Left ventricle myocardium inferior (tissue), 1 donor: ENCODE results near the gene MRPL40. TPM values are rescaled to one million over a fixed set of nuclear protein-coding genes. Genes with fewer than 3 reads are reported as not detected.
"Not testable (repeated sequence)": the region's sequence is repeated elsewhere in the genome, so short reads cannot be mapped to it uniquely, and the experiment has no call there.

Experiments used
- DNase-seq: peaks from one replicate; pipeline ENCODE4 v3.0.0-alpha.2; 2020
- H3K27ac ChIP-seq: fragments of 200-600 bp; replicated peaks from 2 replicates; pipeline ENCODE4 v1.8.0; 2021
- H3K27me3 ChIP-seq: fragments of 200-600 bp; 2 replicates; pipeline ENCODE4 v1.8.0; 2021; ENCODE audit warnings: low read depth
- H3K36me3 ChIP-seq: fragments of 200-600 bp; 2 replicates; pipeline ENCODE4 v1.8.0; 2021
- H3K4me1 ChIP-seq: fragments of 200-600 bp; 2 replicates; pipeline ENCODE4 v1.8.0; 2021
- H3K4me3 ChIP-seq: fragments of 200-600 bp; 2 replicates; pipeline ENCODE4 v1.8.0; 2021; ENCODE audit warnings: mild to moderate bottlenecking, moderate library complexity
- H3K9me3 ChIP-seq: fragments of 200-600 bp; replicated peaks from 2 replicates; pipeline ENCODE4 v1.8.0; 2021
- CTCF ChIP-seq: fragments of 200-600 bp; IDR thresholded peaks from 2 replicates; pipeline ENCODE4 v1.8.0; 2021; ENCODE audit warnings: antibody characterized with exemption, mild to moderate bottlenecking, borderline replicate concordance
- intact Hi-C: fragments of 100-400 bp; cut with micrococcal nuclease; formaldehyde crosslinking; loops from one replicate; pipeline ENCODE4 v1.11.0; 2022
- total RNA-seq: library from RNA; stranded (reverse); fragmentation: NEBNext Ultra II Directional; extraction: Animal tissue kit (Norgen Biotek cat#: 25700); gene quantifications from one replicate; pipeline ENCODE4 v1.2.1, GENCODE V29; 2021
- donor health status: DM: no; HTN: yes; CAD: no; lungs with severe emphysema.

MRPL40 gene
- total RNA-seq, 1 donor from 2014 or later: 57.2 TPM

- Histone ChIP-seq H3K9me3 (no peaks in the 10 kb centered on the region), H3K27ac (no peak overlapping the region), H3K4me1 (peaks cover 55% of the 10 kb centered on the region), H3K36me3 (peaks cover 27% of the 10 kb centered on the region), H3K4me3 (no peak overlapping the region), H3K27me3 (no peaks in the 10 kb centered on the region)
- intact Hi-C loops: no loop called here
- DNase-seq: no peak
- TF ChIP-seq CTCF: no peak
Measured at GRCh38 chr22:19434401-19434800, 2.1 kb downstream of the MRPL40 start.

- Histone ChIP-seq H3K9me3 (no peaks in the 10 kb centered on the region), H3K4me3 (no peak overlapping the region), H3K27ac (no peak overlapping the region), H3K27me3 (no peaks in the 10 kb centered on the region), H3K4me1 (peaks cover 55% of the 10 kb centered on the region), H3K36me3 (peaks cover 27% of the 10 kb centered on the region)
- intact Hi-C loops: no loop called here
- DNase-seq: no peak
- no peak for TF ChIP-seq CTCF
Measured at GRCh38 chr22:19434829-19435580, 2.7 kb downstream of the MRPL40 start.

- H3K9me3 ChIP-seq, intact Hi-C loops, H3K27ac ChIP-seq, DNase-seq, H3K4me3 ChIP-seq, H3K27me3 ChIP-seq: not testable (repeated sequence)
- Histone ChIP-seq H3K4me1 (peaks cover 52% of the 10 kb centered on the region), H3K36me3 (peaks cover 27% of the 10 kb centered on the region)
Measured at GRCh38 chr22:19436444-19437161, 4.3 kb downstream of the MRPL40 start.

- no peak overlapping the region for H3K4me3 ChIP-seq
- H3K27ac ChIP-seq: no peak overlapping the region
- DNase-seq: no peak
- TF ChIP-seq CTCF: no peak
- H3K27me3 ChIP-seq: no peaks in the 10 kb centered on the region
- peaks cover 27% of the 10 kb centered on the region for H3K36me3 ChIP-seq
- H3K4me1 ChIP-seq: peaks cover 53% of the 10 kb centered on the region
- no peaks in the 10 kb centered on the region for H3K9me3 ChIP-seq
- intact Hi-C loops: no loop called here
Measured at GRCh38 chr22:19438298-19438697, 6.0 kb downstream of the MRPL40 start.

GRCh38 chr22:19440411-19441195, 8.3 kb downstream of the MRPL40 start:
- no peak for DNase-seq
- peaks cover 58% of the 10 kb centered on the region for H3K4me1 ChIP-seq
- no peak overlapping the region for H3K27ac ChIP-seq
- peaks cover 26% of the 10 kb centered on the region for H3K36me3 ChIP-seq
- intact Hi-C loops: no loop called here
- TF ChIP-seq CTCF: no peak
- no peak overlapping the region for H3K4me3 ChIP-seq
- no peaks in the 10 kb centered on the region for H3K27me3 ChIP-seq
- H3K9me3 ChIP-seq: no peaks in the 10 kb centered on the region
